GM18909 (cell line): Measurements from ENCODE around the gene ECM1.

ENCODE experiments used
- ATAC-seq: cut with Tn5 transposase; IDR thresholded peaks from one replicate; pipeline ENCODE4 v1.9.1; 2021; ENCODE audit warnings: mild to moderate bottlenecking; ENCODE audit not compliant: unreplicated experiment, poor library complexity

The ECM1 gene

DNA sequence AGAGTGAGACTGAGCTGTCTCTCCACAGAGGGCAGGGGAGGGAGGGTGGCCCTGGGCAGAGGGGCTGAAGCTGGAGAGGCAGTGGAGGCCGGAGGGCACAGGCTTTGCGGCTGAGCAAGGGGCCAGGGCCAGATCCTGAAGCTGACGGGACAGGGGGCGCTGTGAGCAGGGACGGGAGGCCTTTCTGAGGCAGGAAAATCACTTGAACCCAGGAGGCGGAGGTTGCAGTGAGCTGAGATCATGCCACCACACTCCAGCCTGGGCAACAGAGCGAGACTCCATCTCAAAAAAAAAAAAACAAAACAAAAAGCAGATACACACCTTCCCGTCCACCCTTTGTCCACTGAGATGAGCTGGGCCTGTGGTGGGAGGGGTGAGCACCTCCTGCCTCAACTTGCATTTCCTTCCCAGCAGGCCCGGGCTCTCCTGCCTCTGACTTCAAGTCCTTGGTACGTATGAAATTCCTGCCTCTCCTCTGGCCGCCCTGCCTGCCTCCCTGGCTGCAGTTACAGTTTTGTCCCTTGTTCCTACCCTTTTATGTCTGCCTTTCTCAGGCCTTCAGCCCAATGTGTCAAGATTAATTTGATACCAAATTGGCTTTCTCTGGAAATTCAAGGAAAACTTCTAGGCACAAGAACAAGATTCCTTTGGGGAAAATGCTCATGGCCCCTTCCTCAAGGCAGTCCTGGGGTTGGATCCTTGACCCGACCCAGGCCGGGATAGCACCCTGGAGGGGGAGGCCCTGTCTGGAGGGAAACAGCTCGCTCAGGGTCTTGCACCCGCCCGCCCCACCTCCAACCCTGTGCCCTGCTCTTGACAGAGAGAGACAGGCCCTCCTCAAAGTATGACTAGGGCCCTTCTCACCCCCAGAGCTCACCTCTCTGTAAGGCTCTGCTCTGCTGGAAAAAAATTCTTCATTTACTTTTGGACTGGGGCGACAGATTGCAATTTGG lies 30.1 kb downstream of the ECM1 start:
- no peak for ATAC-seq

GRCh38 chr1:150543500-150544143 lies 35.7 kb downstream of the ECM1 start:
- no peak for ATAC-seq

DNA sequence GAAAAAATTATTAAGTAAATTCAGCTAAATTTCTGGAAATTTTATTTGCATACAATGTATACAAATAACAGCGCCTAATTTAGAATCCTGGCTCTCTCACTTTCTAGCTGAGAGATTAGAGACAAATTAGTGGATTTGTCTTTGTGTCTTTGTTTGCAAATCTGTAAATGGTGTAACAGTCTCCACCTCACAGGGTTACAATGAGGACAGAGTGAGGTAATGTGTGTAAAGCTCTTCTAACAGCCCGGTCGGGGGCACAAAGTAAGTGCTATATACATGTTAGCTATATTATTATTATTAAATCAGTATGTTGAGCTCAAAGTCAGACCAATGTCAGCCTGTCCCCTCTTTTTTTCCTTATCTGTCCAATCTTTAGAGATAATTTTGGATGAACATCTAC lies 36.3 kb downstream of the ECM1 start:
- no peak for ATAC-seq

DNA sequence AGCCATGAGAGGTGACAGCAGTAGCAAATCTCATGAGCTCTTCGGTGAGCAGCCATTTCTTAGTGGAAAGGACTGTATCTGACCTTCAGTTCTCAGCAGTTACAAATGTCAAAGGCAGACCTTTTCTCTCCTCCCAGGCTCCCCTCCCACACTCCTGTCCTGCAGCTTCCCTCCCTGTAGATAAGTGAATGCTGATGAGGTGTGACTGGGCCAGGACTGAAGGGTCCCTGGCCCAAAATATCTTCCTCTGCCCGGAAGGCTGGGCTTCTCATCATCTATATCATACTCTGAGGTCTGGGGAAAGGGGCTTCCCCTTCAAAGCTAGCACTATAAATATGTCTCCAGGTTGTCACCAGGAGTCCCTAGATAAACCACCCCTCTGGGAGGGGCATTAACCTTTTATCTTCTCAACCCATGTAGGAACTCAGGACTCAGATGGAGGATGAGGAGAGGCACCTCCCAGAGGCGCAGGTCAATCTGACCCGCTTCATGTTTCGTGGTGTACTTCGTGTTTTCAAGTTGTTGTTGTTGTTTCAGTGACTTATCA lies 37.6 kb downstream of the ECM1 start:
- ATAC-seq, result no peak

GRCh38 chr1:150546294-150546937 lies 38.5 kb downstream of the ECM1 start:
- ATAC-seq, result no peak

GRCh38 chr1:150548324-150548631 lies 40.4 kb downstream of the ECM1 start:
- ATAC-seq, result no peak

GRCh38 chr1:150548632-150549495 lies 41.0 kb downstream of the ECM1 start, which contains the start of gene ADAMTSL4:
ADAMTSL4 (plus strand) TSS chr1:150549408; CDS start chr1:150552289, 2,881 bp downstream.
- ATAC-seq, result peak; percentile 52

DNA sequence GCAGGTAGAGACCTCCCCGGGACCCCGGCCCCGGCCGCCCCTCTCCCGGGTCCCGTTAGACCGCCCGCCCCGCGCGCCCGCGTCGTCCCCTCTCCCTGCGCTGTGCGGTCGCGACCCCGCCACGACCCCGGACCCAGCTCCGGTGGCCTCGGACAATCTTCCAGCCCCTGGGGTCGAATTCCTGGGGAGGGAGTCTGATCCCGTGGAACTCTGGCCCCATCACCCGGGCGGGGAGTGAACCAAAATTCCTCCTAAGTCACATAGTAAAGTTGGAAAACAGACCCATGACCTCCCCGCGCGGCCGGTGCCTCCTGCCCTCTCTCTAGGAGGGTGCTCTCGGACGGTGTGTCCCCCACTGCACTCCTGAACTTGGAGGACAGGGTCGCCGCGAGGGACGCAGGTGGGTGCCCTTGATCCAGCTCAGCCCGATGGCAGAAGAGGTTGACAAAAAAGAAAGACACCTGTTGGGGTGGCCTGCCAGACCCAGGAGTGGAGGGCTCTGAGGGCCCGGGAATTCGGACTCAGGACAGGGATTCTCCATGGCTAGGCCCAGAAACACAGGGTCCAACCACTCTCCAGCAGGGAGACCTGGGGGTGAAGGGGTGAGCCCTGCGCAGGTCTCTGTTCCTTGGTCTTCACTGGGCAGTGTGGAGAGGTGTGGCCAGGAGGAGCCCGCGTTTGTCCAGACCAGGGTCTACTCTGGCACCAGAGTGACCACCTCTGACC lies 41.8 kb downstream of the ECM1 start:
- ATAC-seq, result no peak

GRCh38 chr1:150550222-150551050 lies 42.5 kb downstream of the ECM1 start:
- no peak for ATAC-seq

DNA sequence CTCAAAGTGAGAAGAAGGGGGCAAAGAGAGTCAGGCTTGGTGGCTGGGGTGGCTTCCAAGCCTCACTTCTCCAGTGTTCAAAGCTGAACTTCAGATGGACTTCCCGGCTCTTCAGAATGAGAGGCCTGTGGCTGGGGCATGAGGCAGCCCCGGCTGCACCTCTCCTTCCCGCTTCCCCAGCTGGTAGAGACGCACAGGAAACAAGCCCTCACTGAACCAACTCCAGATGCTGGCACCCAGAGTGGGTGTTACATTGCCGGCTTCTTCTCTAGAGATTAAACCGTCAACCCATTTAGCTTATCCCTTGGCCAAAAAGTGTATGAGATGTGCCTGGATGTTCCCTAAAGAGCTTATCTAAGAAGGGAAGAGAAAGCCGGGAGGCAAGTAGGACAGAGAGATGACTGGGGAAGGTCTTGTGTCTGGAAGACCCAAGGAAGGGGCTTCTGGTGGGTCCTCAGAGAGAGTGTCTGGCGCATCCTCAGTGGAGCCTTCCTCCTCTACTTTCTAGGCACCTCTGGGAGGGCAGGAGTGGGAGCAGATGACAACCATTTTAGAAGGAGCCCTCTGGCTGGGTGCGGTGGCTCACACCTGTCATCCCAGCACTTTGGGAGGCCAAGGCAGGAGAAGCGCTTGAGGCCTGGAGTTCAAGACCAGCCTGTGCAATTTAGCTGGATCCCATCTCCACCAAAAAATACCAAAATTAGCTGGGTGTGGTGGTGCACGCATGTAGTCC lies 43.3 kb downstream of the ECM1 start:
- no peak for ATAC-seq

DNA sequence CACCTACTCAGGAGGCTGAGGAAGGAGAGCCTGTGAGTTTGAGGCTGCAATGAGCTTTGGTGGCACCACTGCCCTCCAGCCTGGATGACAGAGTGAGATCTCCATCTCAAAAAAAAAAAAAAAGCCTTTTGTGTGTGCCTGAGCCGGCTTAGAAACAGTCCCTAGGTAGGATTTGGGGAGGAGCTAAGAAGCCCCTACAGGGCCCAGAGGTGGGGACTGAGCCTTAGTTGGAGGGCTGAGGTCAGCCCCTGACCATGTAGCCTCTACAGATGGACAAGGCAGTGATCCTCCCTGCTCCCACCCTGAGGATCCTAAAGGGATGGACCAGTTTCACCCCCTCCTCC lies 43.8 kb downstream of the ECM1 start:
- no peak for ATAC-seq

GRCh38 chr1:150552128-150552910 lies 44.4 kb downstream of the ECM1 start:
- no peak for ATAC-seq

GRCh38 chr1:150552911-150553289 lies 45.0 kb downstream of the ECM1 start:
- ATAC-seq, result no peak

GRCh38 chr1:150553392-150554085 lies 45.6 kb downstream of the ECM1 start:
- no peak for ATAC-seq

DNA sequence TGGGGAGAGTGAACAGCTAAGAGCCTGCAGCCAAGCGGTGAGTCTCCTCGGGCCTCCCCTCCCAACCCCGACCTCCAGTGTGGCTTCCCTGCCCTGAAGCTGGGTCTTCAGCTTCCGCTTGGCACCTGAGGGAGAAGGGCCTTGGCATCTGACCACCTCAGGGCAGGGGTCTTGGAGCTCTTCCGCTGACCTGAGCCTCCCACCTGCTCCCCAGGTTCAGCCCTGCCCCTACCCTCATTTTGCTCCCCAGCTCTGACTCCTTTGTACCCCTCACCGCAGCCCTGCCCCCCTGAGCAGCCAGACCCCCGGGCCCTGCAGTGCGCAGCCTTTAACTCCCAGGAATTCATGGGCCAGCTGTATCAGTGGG lies 46.2 kb downstream of the ECM1 start:
- no peak for ATAC-seq

- no peak for ATAC-seq
Observed at GRCh38 chr1:150555198-150555970, 47.5 kb downstream of the ECM1 start.
